Natural killer cell (primary cell): ENCODE measurements around the gene RASGEF1C. TPM values are rescaled to one million over a fixed set of nuclear protein-coding genes. Genes with fewer than 3 reads are reported as not detected.
"Not testable (repeated sequence)": the region's sequence is repeated elsewhere in the genome, so short reads cannot be mapped to it uniquely, and the experiment has no call there.

ENCODE experiments used
- ATAC-seq, 3 donors: fragments of 150-1000 bp in 2 of 3; fragments of 200-7000 bp in 1 of 3; cut with Tn5 transposase; 1 replicate in 1 of 3; 2 replicates in 2 of 3; pipeline ENCODE4 v1.10.0; 2021; ENCODE audit warnings: mild to moderate bottlenecking in 2 of 3, moderate library complexity in 2 of 3
- DNase-seq, 2 donors: peaks; one replicate each; pipeline versions ENCODE4 v3.0.0 to v3.0.0-alpha.2; 2013 to 2021; ENCODE audit warnings: mixed read lengths in 1 of 2
- H3K27ac ChIP-seq: one replicate; pipeline ENCODE4 v1.5.1; 2013; ENCODE audit warnings: mild to moderate bottlenecking, low read length
- H3K27me3 ChIP-seq: one replicate; pipeline ENCODE4 v1.6.1; 2013; ENCODE audit warnings: low read length; ENCODE audit not compliant: control insufficient read depth, insufficient read depth
- H3K36me3 ChIP-seq: one replicate; pipeline ENCODE4 v1.6.1; 2013; ENCODE audit warnings: low read length; ENCODE audit not compliant: control insufficient read depth, insufficient read depth
- H3K4me1 ChIP-seq: one replicate; pipeline ENCODE4 v1.6.1; 2013; ENCODE audit warnings: low read length; ENCODE audit not compliant: control insufficient read depth, insufficient read depth
- H3K4me3 ChIP-seq: one replicate; pipeline ENCODE4 v1.5.1; 2013; ENCODE audit warnings: low read length
- H3K9me3 ChIP-seq: one replicate; pipeline ENCODE4 v1.6.1; 2013; ENCODE audit warnings: low read length; ENCODE audit not compliant: control insufficient read depth, insufficient read depth
- H3K27ac Mint-ChIP-seq, 2 donors: one replicate each; pipeline ENCODE4 v1.8.0; 2022; ENCODE audit warnings: mild to moderate bottlenecking in 2 of 2, mixed read lengths in 2 of 2, moderate library complexity in 1 of 2
- H3K27me3 Mint-ChIP-seq, 2 donors: one replicate each; pipeline ENCODE4 v1.8.0; 2022; ENCODE audit warnings: low read depth in 2 of 2, mixed read lengths in 2 of 2
- H3K36me3 Mint-ChIP-seq: one replicate; pipeline ENCODE4 v1.8.0; 2022; ENCODE audit warnings: mixed read lengths
- H3K4me1 Mint-ChIP-seq, 2 donors: one replicate each; pipeline ENCODE4 v1.8.0; 2022; ENCODE audit warnings: mixed read lengths in 2 of 2
- H3K4me3 Mint-ChIP-seq: one replicate; pipeline ENCODE4 v1.8.0; 2022; ENCODE audit warnings: mild to moderate bottlenecking, moderate library complexity, mixed read lengths
- H3K9me3 Mint-ChIP-seq, 2 donors: one replicate each; pipeline ENCODE4 v1.8.0; 2022; ENCODE audit warnings: mixed read lengths in 2 of 2
- CTCF ChIP-seq: fragments of 200-600 bp; IDR thresholded peaks from one replicate; pipeline ENCODE4 v1.8.0; 2022; ENCODE audit warnings: antibody characterized with exemption
- WGBS: methylation state at CpG from one replicate; pipeline ENCODE4 v1.1.7; 2013; ENCODE audit warnings: missing lambda C conversion rate; ENCODE audit not compliant: insufficient coverage; 5-methylcytosine and 5-hydroxymethylcytosine counted together
- intact Hi-C: fragments of 100-400 bp; cut with micrococcal nuclease; formaldehyde crosslinking; loops from one replicate; pipeline ENCODE4 v1.14.2; 2022
- total RNA-seq, 4 donors: library from RNA; stranded (reverse); fragments of 120-200 nt in 1 of 4; gene quantifications; one replicate each; pipeline versions ENCODE4 v1.2.3 to v1.2.4, GENCODE V29; 2013 to 2022

Gene RASGEF1C
- total RNA-seq, 3 donors from 2014 or later (not counting 1 experiment from before 2014, with no cell fraction given): not detected

GRCh38 chr5:180211761-180212035 lies 2.7 kb upstream of the RASGEF1C start:
- no peak overlapping the region for H3K27ac Mint-ChIP-seq
- no peak for ATAC-seq
- peaks cover 18% of the 10 kb centered on the region for H3K27me3 ChIP-seq
- TF ChIP-seq CTCF: no peak
- H3K4me1 Mint-ChIP-seq: peaks cover 8 to 13% of the 10 kb centered on the region in 2 donors
- H3K4me3 ChIP-seq: no peak overlapping the region
- peaks cover 24 to 29% of the 10 kb centered on the region in 2 donors for H3K27me3 Mint-ChIP-seq
- no peaks in the 10 kb centered on the region for H3K36me3 Mint-ChIP-seq
- 71% methylated on average over 4 of the region's 4 CpGs for WGBS
- intact Hi-C loops: loop anchor here (5.0 kb wide), 1 partner anchor 84 kb away; no protein-coding TSS in a partner anchor
- H3K4me3 Mint-ChIP-seq: no peak overlapping the region
- H3K9me3 Mint-ChIP-seq: no peaks in the 10 kb centered on the region
- H3K9me3 ChIP-seq: peaks cover 8% of the 10 kb centered on the region
- DNase-seq: no peak
- no peaks in the 10 kb centered on the region for H3K36me3 ChIP-seq
- H3K4me1 ChIP-seq: peaks cover 8% of the 10 kb centered on the region
- H3K27ac ChIP-seq: no peak overlapping the region

- no peak overlapping the region for H3K27ac Mint-ChIP-seq
- H3K9me3 ChIP-seq: peaks cover 4% of the 10 kb centered on the region
- no peak for DNase-seq
- H3K4me3 ChIP-seq: no peak overlapping the region
- H3K27ac ChIP-seq: no peak overlapping the region
- peaks cover 18% of the 10 kb centered on the region for H3K27me3 ChIP-seq
- H3K4me1 ChIP-seq: peaks cover 8% of the 10 kb centered on the region
- no peaks in the 10 kb centered on the region for H3K9me3 Mint-ChIP-seq
- intact Hi-C loops: loop anchor here (5.0 kb wide), 1 partner anchor 84 kb away; no protein-coding TSS in a partner anchor
- 95% methylated on average over 16 of the region's 16 CpGs for WGBS
- no peak for TF ChIP-seq CTCF
- H3K4me3 Mint-ChIP-seq: no peak overlapping the region
- no peak for ATAC-seq
- peaks cover 27 to 31% of the 10 kb centered on the region in 2 donors for H3K27me3 Mint-ChIP-seq
- H3K36me3 ChIP-seq: no peaks in the 10 kb centered on the region
- H3K4me1 Mint-ChIP-seq: peaks cover 8 to 13% of the 10 kb centered on the region in 2 donors
- no peaks in the 10 kb centered on the region for H3K36me3 Mint-ChIP-seq
These were observed 2.1 kb upstream of the RASGEF1C start for GRCh38 chr5:180210961-180211760.

- DNase-seq, H3K9me3 Mint-ChIP-seq, H3K9me3 ChIP-seq, H3K27ac ChIP-seq, ATAC-seq, H3K36me3 ChIP-seq, H3K4me3 ChIP-seq, H3K36me3 Mint-ChIP-seq, H3K4me1 ChIP-seq, H3K27ac Mint-ChIP-seq, H3K4me3 Mint-ChIP-seq: not testable (repeated sequence)
- peaks cover 27 to 38% of the 10 kb centered on the region in 2 donors for H3K27me3 Mint-ChIP-seq
- 95% methylated on average over 12 of the region's 12 CpGs for WGBS
- H3K4me1 Mint-ChIP-seq: peaks cover 8 to 13% of the 10 kb centered on the region in 2 donors
- peaks cover 18% of the 10 kb centered on the region for H3K27me3 ChIP-seq
- intact Hi-C loops: loop anchor here (5.0 kb wide), 1 partner anchor 83 kb away; no protein-coding TSS in a partner anchor
These were observed 1.1 kb upstream of the RASGEF1C start for GRCh38 chr5:180210077-180210476.

- ATAC-seq (peak in 2 of 3 donors; percentile 27 to 32), DNase-seq (peak in 1 of 2 donors; percentile 17)
- Mint-ChIP-seq H3K27ac (no peak overlapping the region), H3K27me3 (peaks cover 27 to 38% of the 10 kb centered on the region in 2 donors), H3K4me3 (peak overlapping the region; percentile 73), H3K9me3 (no peaks in the 10 kb centered on the region), H3K4me1 (peaks cover 8 to 13% of the 10 kb centered on the region in 2 donors), H3K36me3 (no peaks in the 10 kb centered on the region)
- peaks cover 8% of the 10 kb centered on the region for H3K4me1 ChIP-seq
- H3K9me3 ChIP-seq: no peaks in the 10 kb centered on the region
- H3K27ac ChIP-seq: no peak overlapping the region
- peaks cover 18% of the 10 kb centered on the region for H3K27me3 ChIP-seq
- 4% methylated on average over 65 of the region's 65 CpGs for WGBS
- no peaks in the 10 kb centered on the region for H3K36me3 ChIP-seq
- H3K4me3 ChIP-seq: no peak overlapping the region
- intact Hi-C loops: loop anchor here (10.0 kb wide), 1 partner anchor 106 kb away; no protein-coding TSS in a partner anchor
- TF ChIP-seq CTCF: no peak
These were observed 453 bp downstream of the RASGEF1C start for GRCh38 chr5:180208435-180209081.
